ENCODE data around the gene SUPT3H. TPM values are rescaled to one million over a fixed set of nuclear protein-coding genes. Genes with fewer than 3 reads are reported as not detected.

The SUPT3H gene
- total and polyA plus RNA-seq, 7 experiments from 2014 or later: 8.0 to 16.0 (median 12.7) TPM

DNA sequence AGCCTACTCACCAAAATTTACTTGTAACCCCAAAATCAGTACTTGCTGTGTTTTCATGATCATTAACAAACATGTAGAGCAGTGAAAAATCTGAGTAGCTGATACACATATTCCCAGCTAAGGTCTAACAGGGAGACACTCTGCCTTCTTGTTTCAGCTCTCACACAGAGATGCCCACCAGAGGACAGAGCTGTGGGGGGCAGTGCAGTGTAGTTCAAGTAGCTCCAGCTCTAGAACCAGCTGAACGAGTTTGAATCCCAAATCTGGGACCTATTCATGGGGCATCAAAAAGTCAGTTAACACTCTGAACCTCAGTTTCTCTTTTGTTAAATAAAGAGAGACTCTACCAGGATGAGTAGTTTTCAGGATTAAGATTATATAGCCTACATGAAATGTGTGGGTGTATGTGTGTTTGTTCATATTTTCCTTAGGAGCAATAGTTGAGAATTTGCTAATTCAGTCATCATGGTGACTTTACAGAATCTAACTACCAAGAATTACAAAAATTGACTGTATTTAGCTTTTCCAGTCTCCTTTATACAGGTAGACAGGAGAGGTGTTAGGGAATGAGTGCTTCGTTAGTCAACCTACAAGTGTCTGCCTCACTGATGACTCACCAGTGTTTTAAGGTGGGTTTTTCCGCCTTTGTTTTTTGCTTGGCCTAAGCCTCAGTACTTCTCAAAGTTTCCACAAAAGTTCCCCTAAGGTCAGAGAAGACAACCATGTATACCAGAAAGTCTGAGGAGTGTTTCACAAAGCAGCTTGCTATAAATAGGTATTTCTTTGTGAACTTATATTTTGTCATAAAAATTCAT, 213.6 kb downstream of the SUPT3H start:
- Mint-ChIP-seq H3K36me3 (peaks cover 0 to 26% (median 9%) of the 10 kb centered on the region in 5 donors), H3K9me3 (peaks cover 0 to 22% (median 2%) of the 10 kb centered on the region in 11 donors), H3K27ac (peak overlapping the region in 3 of 9 donors; percentile 36 to 75 (median 42)), H3K4me1 (peaks cover 0 to 29% (median 6%) of the 10 kb centered on the region in 7 donors), H3K27me3 (no peaks in the 10 kb centered on the region), H3K4me3 (peak overlapping the region in 1 of 10 donors; percentile 48)
- H3K27me3 ChIP-seq (ENCODE audit: control insufficient read depth in 2 of 2, insufficient read depth in 2 of 2, low read length in 2 of 2): no peaks in the 10 kb centered on the region
- ChIA-PET POLR2A (no interaction called here), CTCF (no interaction called here)
- no peak overlapping the region for H3K4me3 ChIP-seq (ENCODE audit: low read length)
- H3K4me1 ChIP-seq (ENCODE audit: control insufficient read depth in 2 of 2, insufficient read depth in 2 of 2, low read length in 2 of 2): no peaks in the 10 kb centered on the region
- ATAC-seq (no peak), DNase-seq (peak in 2 of 9 donors; percentile 11 to 42)
- intact Hi-C loops (cut with micrococcal nuclease): loop anchor here in 1 of 2 donors (2.0 kb wide), 1 partner anchor 213 kb away; the partner anchor contains the start of gene SUPT3H
- H3K27ac ChIP-seq (ENCODE audit: low read depth, low read length): no peak overlapping the region
- no peaks in the 10 kb centered on the region for H3K36me3 ChIP-seq (ENCODE audit: control insufficient read depth in 2 of 3, insufficient read depth in 3 of 3, low read length in 3 of 3)
- no peaks in the 10 kb centered on the region for H3K9me3 ChIP-seq (ENCODE audit: control insufficient read depth in 2 of 3, low read length in 3 of 3)

DNA sequence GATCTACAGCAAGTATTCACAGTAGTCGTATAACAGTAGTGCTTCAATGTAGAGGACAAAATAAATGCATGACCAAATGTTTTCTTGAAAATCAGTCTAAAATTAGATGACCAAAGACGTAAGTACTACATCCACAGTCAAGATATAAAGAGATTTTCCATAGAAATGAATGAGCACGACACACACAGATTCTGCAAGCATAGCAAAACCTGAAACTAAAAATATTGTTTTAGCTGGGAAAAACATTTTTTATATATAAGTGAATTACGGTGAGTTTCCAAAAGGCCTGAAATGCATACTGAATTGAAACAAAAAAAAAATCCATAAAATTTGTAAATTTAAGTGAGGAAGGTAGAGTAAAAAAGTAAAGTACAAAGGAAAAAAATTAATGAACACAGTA, 217.4 kb downstream of the SUPT3H start:
- intact Hi-C loops (cut with micrococcal nuclease): no loop called here
- no peaks in the 10 kb centered on the region for H3K27me3 Mint-ChIP-seq
- no peak overlapping the region for H3K27ac Mint-ChIP-seq

DNA sequence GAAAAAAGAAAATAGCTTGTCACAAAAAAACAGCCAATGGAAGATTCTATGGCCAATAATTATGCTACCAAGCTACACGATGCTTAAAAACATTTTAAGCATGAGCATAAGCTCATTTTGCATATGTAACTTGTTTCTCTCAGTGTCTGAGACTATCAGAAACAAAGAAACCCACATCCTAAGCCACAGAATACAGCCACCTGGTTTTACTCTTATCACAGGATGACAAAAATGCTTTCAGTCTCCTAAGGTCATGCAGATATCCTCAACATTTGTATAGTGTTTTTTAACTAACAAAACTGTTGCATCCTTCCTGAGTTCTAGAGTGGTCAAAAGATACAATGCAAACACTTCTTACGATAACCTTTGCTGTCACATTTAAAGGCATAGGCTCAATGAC, 221.7 kb downstream of the SUPT3H start:
- ChIA-PET POLR2A (interaction anchor here (0.5 to 1.0 kb wide), 6 partner anchors 37 to 219 kb away, joined by 3 to 4 read pairs (median 3); partner anchors contain the start of gene RUNX2), CTCF (interaction anchor here (0.6 to 0.9 kb wide), 4 partner anchors 17 to 508 kb away, joined by 3 to 8 read pairs (median 3); no protein-coding TSS in a partner anchor)
- DNase-seq (peak in 7 of 9 donors; percentile 46 to 81 (median 76)), ATAC-seq (peak; percentile 96)
- peaks cover 2 to 43% (median 29%) of the 10 kb centered on the region in 7 donors for H3K4me1 Mint-ChIP-seq
- Histone ChIP-seq H3K9me3 (ENCODE audit: control insufficient read depth in 2 of 3, low read length in 3 of 3) (no peaks in the 10 kb centered on the region), H3K36me3 (ENCODE audit: control insufficient read depth in 2 of 3, insufficient read depth in 3 of 3, low read length in 3 of 3) (no peaks in the 10 kb centered on the region), H3K4me3 (ENCODE audit: low read length) (no peak overlapping the region), H3K4me1 (ENCODE audit: control insufficient read depth in 2 of 2, insufficient read depth in 2 of 2, low read length in 2 of 2) (peaks cover 7 to 12% of the 10 kb centered on the region in 2 donors), H3K27ac (ENCODE audit: low read depth, low read length) (no peak overlapping the region), H3K27me3 (ENCODE audit: control insufficient read depth in 2 of 2, insufficient read depth in 2 of 2, low read length in 2 of 2) (no peaks in the 10 kb centered on the region)
- H3K4me3 Mint-ChIP-seq: peak overlapping the region in 9 of 10 donors; percentile 0 to 63 (median 39)
- intact Hi-C loops (cut with micrococcal nuclease): loop anchor here (1.0 to 10.0 kb wide), 11 partner anchors 39 to 429 kb away; partner anchors contain the start of gene SUPT3H (in 2 of the 2)
- H3K27me3 Mint-ChIP-seq: no peaks in the 10 kb centered on the region
- H3K9me3 Mint-ChIP-seq: peaks cover 0 to 38% (median 2%) of the 10 kb centered on the region in 11 donors
- peaks cover 0 to 42% (median 5%) of the 10 kb centered on the region in 5 donors for H3K36me3 Mint-ChIP-seq
- peak overlapping the region in 8 of 9 donors; percentile 27 to 89 (median 60) for H3K27ac Mint-ChIP-seq

More for the DNA sequence above, 217.4 kb downstream of the SUPT3H start:
- no peaks in the 10 kb centered on the region for H3K36me3 ChIP-seq (ENCODE audit: control insufficient read depth in 2 of 3, insufficient read depth in 3 of 3, low read length in 3 of 3)
- H3K4me1 Mint-ChIP-seq: peaks cover 0 to 43% (median 16%) of the 10 kb centered on the region in 7 donors
- DNase-seq (no peak), ATAC-seq (no peak)
- H3K36me3 Mint-ChIP-seq: peaks cover 0 to 30% (median 9%) of the 10 kb centered on the region in 5 donors
- H3K4me3 ChIP-seq (ENCODE audit: low read length): no peak overlapping the region
- H3K4me1 ChIP-seq (ENCODE audit: control insufficient read depth in 2 of 2, insufficient read depth in 2 of 2, low read length in 2 of 2): peaks cover 7 to 9% of the 10 kb centered on the region in 2 donors
- no peak overlapping the region for H3K4me3 Mint-ChIP-seq
- ChIA-PET POLR2A (no interaction called here), CTCF (no interaction called here)
- no peaks in the 10 kb centered on the region for H3K27me3 ChIP-seq (ENCODE audit: control insufficient read depth in 2 of 2, insufficient read depth in 2 of 2, low read length in 2 of 2)
- peaks cover 0 to 28% (median 2%) of the 10 kb centered on the region in 11 donors for H3K9me3 Mint-ChIP-seq
- H3K9me3 ChIP-seq (ENCODE audit: control insufficient read depth in 2 of 3, low read length in 3 of 3): no peaks in the 10 kb centered on the region
- H3K27ac ChIP-seq (ENCODE audit: low read depth, low read length): no peak overlapping the region

DNA sequence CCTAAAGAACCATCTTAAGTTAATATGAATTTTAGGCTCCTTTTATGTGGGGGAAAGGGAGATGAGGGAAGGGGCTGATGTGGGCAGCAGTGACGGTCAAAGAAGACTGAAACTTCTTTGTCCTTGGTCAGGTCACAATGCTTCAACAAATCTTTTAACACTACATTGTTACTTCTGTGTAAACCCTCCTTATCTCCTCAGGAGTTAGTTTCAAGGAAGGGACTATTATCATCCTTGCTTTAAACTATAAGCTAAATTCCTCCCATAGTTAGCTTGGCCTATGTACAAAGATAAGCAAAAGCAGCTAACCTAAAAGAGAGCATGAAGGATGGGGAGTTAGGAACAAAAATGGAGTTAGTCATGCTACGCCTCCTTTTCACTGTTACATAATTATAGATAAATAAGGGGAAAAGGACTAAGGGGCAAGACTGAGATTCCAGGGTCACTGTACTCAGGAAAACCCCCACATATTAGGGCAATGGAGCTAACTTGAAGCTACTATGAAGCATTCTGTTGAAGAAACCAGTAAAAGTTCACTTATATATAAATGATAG, 222.3 kb downstream of the SUPT3H start:
- no peak for ATAC-seq
- peaks cover 7 to 12% of the 10 kb centered on the region in 2 donors for H3K4me1 ChIP-seq (ENCODE audit: control insufficient read depth in 2 of 2, insufficient read depth in 2 of 2, low read length in 2 of 2)
- H3K4me3 ChIP-seq (ENCODE audit: low read length): no peak overlapping the region
- H3K36me3 ChIP-seq (ENCODE audit: control insufficient read depth in 2 of 3, insufficient read depth in 3 of 3, low read length in 3 of 3): no peaks in the 10 kb centered on the region
- Mint-ChIP-seq H3K4me1 (peaks cover 2 to 39% (median 29%) of the 10 kb centered on the region in 7 donors), H3K9me3 (peaks cover 0 to 34% (median 0%) of the 10 kb centered on the region in 11 donors), H3K27ac (peak overlapping the region in 8 of 9 donors; percentile 27 to 89 (median 60)), H3K4me3 (peak overlapping the region in 6 of 10 donors; percentile 21 to 63 (median 54)), H3K36me3 (peaks cover 0 to 39% (median 0%) of the 10 kb centered on the region in 5 donors), H3K27me3 (no peaks in the 10 kb centered on the region)
- H3K9me3 ChIP-seq (ENCODE audit: control insufficient read depth in 2 of 3, low read length in 3 of 3): no peaks in the 10 kb centered on the region
- no peak overlapping the region for H3K27ac ChIP-seq (ENCODE audit: low read depth, low read length)
- DNase-seq: no peak
- intact Hi-C loops (cut with micrococcal nuclease): loop anchor here (5.0 to 10.0 kb wide), 7 partner anchors 38 to 429 kb away; partner anchors contain the start of gene SUPT3H (in 1 of the 2)
- CTCF ChIA-PET: interaction anchor here (0.6 to 0.9 kb wide), 3 partner anchors 18 to 508 kb away, joined by 3 to 8 read pairs (median 3); no protein-coding TSS in a partner anchor
- H3K27me3 ChIP-seq (ENCODE audit: control insufficient read depth in 2 of 2, insufficient read depth in 2 of 2, low read length in 2 of 2): no peaks in the 10 kb centered on the region
- POLR2A ChIA-PET: interaction anchor here (0.5 to 1.0 kb wide), 6 partner anchors 36 to 220 kb away, joined by 3 to 4 read pairs (median 3); partner anchors contain the start of gene RUNX2

DNA sequence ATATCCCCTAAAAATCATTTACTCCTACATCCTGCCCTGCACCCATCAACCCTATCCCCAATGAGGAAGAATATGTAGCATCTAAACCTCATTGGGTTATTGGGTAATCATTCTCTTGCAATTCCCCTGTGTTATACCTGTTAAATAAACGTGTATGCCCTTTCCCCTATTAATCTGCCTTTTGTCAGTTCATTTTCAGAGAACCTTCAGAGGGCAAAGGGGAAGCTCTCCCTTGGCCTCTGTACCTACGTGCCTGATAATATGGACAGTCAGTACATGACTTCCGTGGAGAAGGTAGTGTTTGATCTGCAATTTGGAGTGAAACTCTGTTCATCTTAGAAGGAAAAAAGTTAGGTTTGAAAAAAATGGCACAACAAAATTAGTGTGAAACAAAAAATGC, 223.1 kb downstream of the SUPT3H start:
- Histone ChIP-seq H3K9me3 (ENCODE audit: control insufficient read depth in 2 of 3, low read length in 3 of 3) (no peaks in the 10 kb centered on the region), H3K27me3 (ENCODE audit: control insufficient read depth in 2 of 2, insufficient read depth in 2 of 2, low read length in 2 of 2) (no peaks in the 10 kb centered on the region), H3K27ac (ENCODE audit: low read depth, low read length) (no peak overlapping the region), H3K36me3 (ENCODE audit: control insufficient read depth in 2 of 3, insufficient read depth in 3 of 3, low read length in 3 of 3) (no peaks in the 10 kb centered on the region), H3K4me1 (ENCODE audit: control insufficient read depth in 2 of 2, insufficient read depth in 2 of 2, low read length in 2 of 2) (peaks cover 7 to 12% of the 10 kb centered on the region in 2 donors), H3K4me3 (ENCODE audit: low read length) (no peak overlapping the region)
- Mint-ChIP-seq H3K36me3 (peaks cover 0 to 36% (median 0%) of the 10 kb centered on the region in 5 donors), H3K4me3 (no peak overlapping the region), H3K4me1 (peaks cover 2 to 39% (median 29%) of the 10 kb centered on the region in 7 donors), H3K9me3 (peaks cover 0 to 30% (median 0%) of the 10 kb centered on the region in 11 donors), H3K27me3 (no peaks in the 10 kb centered on the region), H3K27ac (peak overlapping the region in 3 of 9 donors; percentile 3 to 92 (median 65))
- DNase-seq (no peak), ATAC-seq (no peak)
- POLR2A ChIA-PET: no interaction called here
- CTCF ChIA-PET: interaction anchor here (0.7 kb wide), 2 partner anchors 223 to 559 kb away, joined by 3 to 4 read pairs; partner anchors contain the start of gene SUPT3H
- intact Hi-C loops (cut with micrococcal nuclease): loop anchor here (5.0 to 10.0 kb wide), 7 partner anchors 37 to 430 kb away; partner anchors contain the start of gene SUPT3H (in 1 of the 2)

DNA sequence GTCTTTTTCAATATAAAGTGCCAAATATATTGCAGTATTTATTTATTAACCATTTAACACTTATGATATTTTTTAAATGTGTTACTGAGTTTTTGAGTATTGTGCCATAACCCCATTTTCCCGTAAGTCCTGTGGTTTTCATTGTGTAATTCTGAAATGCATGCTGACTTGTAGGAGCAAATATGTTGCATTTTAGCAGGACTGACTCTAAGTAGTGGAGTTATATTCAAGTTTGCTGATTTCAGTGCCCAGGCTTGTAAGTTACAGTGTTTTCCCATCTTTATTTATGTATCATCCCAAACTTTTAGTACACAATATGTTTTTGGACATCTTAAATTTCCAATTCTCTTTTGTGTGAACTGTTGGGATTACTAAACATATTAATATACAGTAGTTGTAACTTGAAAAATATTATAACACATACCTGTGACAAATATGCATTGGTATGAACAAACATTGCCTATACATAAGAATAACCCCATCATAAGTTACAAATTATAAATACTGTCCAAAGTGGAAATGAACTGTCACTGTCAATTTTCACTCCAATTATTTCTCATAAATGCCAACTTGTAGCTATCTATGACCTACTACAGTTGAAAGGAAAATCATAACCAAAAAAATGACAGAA, 228.9 kb downstream of the SUPT3H start:
- ChIA-PET POLR2A (no interaction called here), CTCF (no interaction called here)
- H3K36me3 Mint-ChIP-seq: peaks cover 7 to 34% (median 12%) of the 10 kb centered on the region in 5 donors
- Histone ChIP-seq H3K4me3 (ENCODE audit: low read length) (no peak overlapping the region), H3K4me1 (ENCODE audit: control insufficient read depth in 2 of 2, insufficient read depth in 2 of 2, low read length in 2 of 2) (no peaks in the 10 kb centered on the region), H3K27me3 (ENCODE audit: control insufficient read depth in 2 of 2, insufficient read depth in 2 of 2, low read length in 2 of 2) (no peaks in the 10 kb centered on the region), H3K9me3 (ENCODE audit: control insufficient read depth in 2 of 3, low read length in 3 of 3) (no peaks in the 10 kb centered on the region), H3K27ac (ENCODE audit: low read depth, low read length) (no peak overlapping the region), H3K36me3 (ENCODE audit: control insufficient read depth in 2 of 3, insufficient read depth in 3 of 3, low read length in 3 of 3) (no peaks in the 10 kb centered on the region)
- no peaks in the 10 kb centered on the region for H3K27me3 Mint-ChIP-seq
- DNase-seq (no peak), ATAC-seq (no peak)
- intact Hi-C loops (cut with micrococcal nuclease): no loop called here
- H3K4me3 Mint-ChIP-seq: no peak overlapping the region
- H3K4me1 Mint-ChIP-seq: peaks cover 0 to 9% (median 5%) of the 10 kb centered on the region in 7 donors
- H3K27ac Mint-ChIP-seq: no peak overlapping the region
- peaks cover 0 to 23% (median 9%) of the 10 kb centered on the region in 11 donors for H3K9me3 Mint-ChIP-seq

All from naive thymus-derived CD4-positive, alpha-beta T cell (primary cell).